ENCODE data around the gene CCBE1.

Gene CCBE1

DNA sequence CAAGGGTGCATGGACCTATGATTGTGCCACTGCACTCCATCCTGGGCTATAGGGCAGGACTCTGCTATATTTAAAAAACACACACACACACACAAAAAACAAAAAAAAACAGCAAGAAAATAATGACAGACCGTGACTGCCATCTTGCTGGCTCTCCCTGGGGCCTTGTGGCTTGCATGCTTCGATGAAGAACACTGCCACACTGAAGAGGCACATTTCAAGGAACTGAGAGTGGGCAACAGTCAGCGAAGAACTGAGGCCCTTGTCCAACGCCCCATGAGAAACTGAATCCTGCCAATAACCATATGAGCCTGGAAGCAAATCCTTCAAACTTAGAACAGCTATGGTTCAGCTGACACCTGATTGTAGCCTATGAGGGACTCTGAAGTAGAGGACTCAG is 158.1 kb downstream of the CCBE1 start:
- TF ChIP-seq TAF1 (IDR thresholded peaks at IDR 0.05; ENCODE audit: low read depth) (no peak), TCF12 (IDR thresholded peaks at IDR 0.05; ENCODE audit: low read depth) (no peak), FOXM1 (IDR thresholded peaks at IDR 0.05; ENCODE audit: borderline replicate concordance, low read depth) (no peak), CREB1 (IDR thresholded peaks at IDR 0.05; ENCODE audit: low read depth) (no peak), EGR1 (IDR thresholded peaks at IDR 0.05) (no peak), EP300 (IDR thresholded peaks at IDR 0.05; ENCODE audit: borderline replicate concordance) (no peak), RAD21 (IDR thresholded peaks at IDR 0.05; ENCODE audit: low read depth) (no peak), YY1 (IDR thresholded peaks at IDR 0.05; ENCODE audit: low read depth) (no peak), NFIC (IDR thresholded peaks at IDR 0.05) (no peak), TEAD4 (IDR thresholded peaks at IDR 0.05) (no peak), ZBTB7A (IDR thresholded peaks at IDR 0.05; ENCODE audit: low read depth) (no peak), CEBPB (IDR thresholded peaks at IDR 0.05) (no peak)
- TF ChIP-seq, protein P1, sequence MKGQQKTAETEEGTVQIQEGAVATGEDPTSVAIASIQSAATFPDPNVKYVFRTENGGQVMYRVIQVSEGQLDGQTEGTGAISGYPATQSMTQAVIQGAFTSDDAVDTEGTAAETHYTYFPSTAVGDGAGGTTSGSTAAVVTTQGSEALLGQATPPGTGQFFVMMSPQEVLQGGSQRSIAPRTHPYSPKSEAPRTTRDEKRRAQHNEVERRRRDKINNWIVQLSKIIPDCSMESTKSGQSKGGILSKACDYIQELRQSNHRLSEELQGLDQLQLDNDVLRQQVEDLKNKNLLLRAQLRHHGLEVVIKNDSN (IDR thresholded peaks at IDR 0.05) = no peak
- TF ChIP-seq, protein P2, sequence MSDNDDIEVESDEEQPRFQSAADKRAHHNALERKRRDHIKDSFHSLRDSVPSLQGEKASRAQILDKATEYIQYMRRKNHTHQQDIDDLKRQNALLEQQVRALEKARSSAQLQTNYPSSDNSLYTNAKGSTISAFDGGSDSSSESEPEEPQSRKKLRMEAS (IDR thresholded peaks at IDR 0.05) = no peak
- TF ChIP-seq, protein P3, sequence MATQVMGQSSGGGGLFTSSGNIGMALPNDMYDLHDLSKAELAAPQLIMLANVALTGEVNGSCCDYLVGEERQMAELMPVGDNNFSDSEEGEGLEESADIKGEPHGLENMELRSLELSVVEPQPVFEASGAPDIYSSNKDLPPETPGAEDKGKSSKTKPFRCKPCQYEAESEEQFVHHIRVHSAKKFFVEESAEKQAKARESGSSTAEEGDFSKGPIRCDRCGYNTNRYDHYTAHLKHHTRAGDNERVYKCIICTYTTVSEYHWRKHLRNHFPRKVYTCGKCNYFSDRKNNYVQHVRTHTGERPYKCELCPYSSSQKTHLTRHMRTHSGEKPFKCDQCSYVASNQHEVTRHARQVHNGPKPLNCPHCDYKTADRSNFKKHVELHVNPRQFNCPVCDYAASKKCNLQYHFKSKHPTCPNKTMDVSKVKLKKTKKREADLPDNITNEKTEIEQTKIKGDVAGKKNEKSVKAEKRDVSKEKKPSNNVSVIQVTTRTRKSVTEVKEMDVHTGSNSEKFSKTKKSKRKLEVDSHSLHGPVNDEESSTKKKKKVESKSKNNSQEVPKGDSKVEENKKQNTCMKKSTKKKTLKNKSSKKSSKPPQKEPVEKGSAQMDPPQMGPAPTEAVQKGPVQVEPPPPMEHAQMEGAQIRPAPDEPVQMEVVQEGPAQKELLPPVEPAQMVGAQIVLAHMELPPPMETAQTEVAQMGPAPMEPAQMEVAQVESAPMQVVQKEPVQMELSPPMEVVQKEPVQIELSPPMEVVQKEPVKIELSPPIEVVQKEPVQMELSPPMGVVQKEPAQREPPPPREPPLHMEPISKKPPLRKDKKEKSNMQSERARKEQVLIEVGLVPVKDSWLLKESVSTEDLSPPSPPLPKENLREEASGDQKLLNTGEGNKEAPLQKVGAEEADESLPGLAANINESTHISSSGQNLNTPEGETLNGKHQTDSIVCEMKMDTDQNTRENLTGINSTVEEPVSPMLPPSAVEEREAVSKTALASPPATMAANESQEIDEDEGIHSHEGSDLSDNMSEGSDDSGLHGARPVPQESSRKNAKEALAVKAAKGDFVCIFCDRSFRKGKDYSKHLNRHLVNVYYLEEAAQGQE (IDR thresholded peaks at IDR 0.05; ENCODE audit: low read depth) = no peak

DNA sequence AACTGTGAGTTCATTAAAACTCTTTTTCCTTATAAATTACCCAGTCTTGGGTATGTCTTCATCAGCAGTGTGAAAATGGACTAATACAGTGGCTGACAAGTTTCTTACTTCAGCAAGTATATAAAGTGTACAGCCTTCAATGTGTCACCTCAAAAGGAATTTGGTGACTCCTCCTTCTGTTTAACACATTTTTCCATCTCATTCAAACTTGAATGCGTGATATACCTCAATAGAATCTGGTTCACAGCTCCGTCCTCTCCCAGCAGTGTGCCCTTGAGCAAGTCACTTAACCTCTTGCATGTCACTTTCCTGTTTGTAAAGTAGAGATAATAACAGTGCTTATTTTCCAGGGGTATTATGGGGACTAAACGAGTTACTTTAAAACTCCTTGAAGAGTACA is 159.6 kb downstream of the CCBE1 start:
- no peak for TF ChIP-seq TAF1 (IDR thresholded peaks at IDR 0.05; ENCODE audit: low read depth)

DNA sequence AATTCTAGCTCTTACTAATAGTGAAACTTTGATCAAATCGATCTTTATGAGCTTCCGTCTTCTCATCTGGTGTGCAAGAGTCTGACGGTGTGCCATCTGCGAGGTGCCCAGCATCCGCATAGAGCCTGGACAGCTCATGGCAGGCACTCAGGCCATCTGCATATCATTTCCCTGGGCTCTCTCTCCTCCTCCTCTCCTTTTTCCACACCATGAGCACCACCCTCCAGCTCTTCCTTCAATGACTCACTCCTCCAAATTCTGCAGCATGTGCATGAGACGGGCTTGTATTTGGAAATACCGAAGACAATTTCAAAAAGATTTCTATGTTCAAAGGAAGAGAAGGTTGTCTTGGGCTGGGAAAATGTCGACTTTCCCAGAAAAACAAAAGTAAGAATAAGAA is 161.1 kb downstream of the CCBE1 start:
- TF ChIP-seq RAD21 (IDR thresholded peaks at IDR 0.05; ENCODE audit: low read depth) (no peak), ZBTB7A (IDR thresholded peaks at IDR 0.05; ENCODE audit: low read depth) (no peak), TAF1 (IDR thresholded peaks at IDR 0.05; ENCODE audit: low read depth) (no peak), EGR1 (IDR thresholded peaks at IDR 0.05) (no peak), CREB1 (IDR thresholded peaks at IDR 0.05; ENCODE audit: low read depth) (no peak), NFIC (IDR thresholded peaks at IDR 0.05) (no peak), YY1 (IDR thresholded peaks at IDR 0.05; ENCODE audit: low read depth) (no peak), EP300 (IDR thresholded peaks at IDR 0.05; ENCODE audit: borderline replicate concordance) (no peak), CEBPB (IDR thresholded peaks at IDR 0.05) (no peak), TEAD4 (IDR thresholded peaks at IDR 0.05) (no peak)
- TF ChIP-seq, protein P3 (IDR thresholded peaks at IDR 0.05; ENCODE audit: low read depth) = no peak

DNA sequence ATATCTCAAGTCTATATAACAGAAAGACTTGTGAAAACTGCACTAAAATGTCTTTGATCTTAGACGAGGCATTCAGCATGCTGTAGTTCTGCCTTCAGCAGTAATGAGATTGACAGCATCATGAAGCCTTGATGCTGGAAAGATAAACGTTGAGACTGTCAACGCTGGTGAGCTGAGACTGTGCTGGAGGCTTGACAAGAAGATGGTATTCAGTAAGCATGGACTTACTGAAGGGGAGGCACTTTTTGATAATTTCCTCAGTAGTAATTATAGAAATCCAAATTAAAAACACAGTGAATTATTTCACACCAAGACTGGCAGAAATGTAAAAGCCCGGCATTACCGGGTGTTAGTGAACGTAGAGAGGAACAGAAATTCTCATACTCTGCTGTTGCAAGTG is 162.2 kb downstream of the CCBE1 start:
- no peak for TF ChIP-seq RAD21 (IDR thresholded peaks at IDR 0.05; ENCODE audit: low read depth)
- TF ChIP-seq, protein P1 (IDR thresholded peaks at IDR 0.05) = no peak
- no peak for TF ChIP-seq FOXM1 (IDR thresholded peaks at IDR 0.05; ENCODE audit: borderline replicate concordance, low read depth)
- TF ChIP-seq EGR1 (IDR thresholded peaks at IDR 0.05) = no peak
- TF ChIP-seq CEBPB (IDR thresholded peaks at IDR 0.05) = no peak
- no peak for TF ChIP-seq EP300 (IDR thresholded peaks at IDR 0.05; ENCODE audit: borderline replicate concordance)
- TF ChIP-seq TEAD4 (IDR thresholded peaks at IDR 0.05) = no peak

DNA sequence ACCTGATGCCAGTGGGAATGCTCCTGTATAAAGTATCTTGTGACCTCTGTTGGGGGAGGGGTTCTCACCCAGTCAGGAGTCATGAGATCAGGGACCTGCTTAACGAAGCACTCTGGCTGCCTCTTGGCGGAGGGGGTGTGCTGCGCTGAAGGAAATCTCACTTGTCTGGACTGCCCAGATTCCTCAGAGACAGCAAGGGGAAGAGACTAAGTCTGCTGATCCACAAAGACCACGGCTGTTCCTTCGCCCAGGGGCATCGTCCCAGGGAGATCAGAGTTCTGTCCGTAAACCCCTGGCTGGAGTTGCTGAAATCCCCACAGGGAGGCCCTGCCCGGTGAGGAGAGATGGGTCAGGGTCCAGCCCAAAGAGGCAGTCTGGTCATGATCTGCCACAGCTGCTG is 168.4 kb downstream of the CCBE1 start:
- TF ChIP-seq NFIC (IDR thresholded peaks at IDR 0.05) (no peak), ZBTB7A (IDR thresholded peaks at IDR 0.05; ENCODE audit: low read depth) (no peak)

DNA sequence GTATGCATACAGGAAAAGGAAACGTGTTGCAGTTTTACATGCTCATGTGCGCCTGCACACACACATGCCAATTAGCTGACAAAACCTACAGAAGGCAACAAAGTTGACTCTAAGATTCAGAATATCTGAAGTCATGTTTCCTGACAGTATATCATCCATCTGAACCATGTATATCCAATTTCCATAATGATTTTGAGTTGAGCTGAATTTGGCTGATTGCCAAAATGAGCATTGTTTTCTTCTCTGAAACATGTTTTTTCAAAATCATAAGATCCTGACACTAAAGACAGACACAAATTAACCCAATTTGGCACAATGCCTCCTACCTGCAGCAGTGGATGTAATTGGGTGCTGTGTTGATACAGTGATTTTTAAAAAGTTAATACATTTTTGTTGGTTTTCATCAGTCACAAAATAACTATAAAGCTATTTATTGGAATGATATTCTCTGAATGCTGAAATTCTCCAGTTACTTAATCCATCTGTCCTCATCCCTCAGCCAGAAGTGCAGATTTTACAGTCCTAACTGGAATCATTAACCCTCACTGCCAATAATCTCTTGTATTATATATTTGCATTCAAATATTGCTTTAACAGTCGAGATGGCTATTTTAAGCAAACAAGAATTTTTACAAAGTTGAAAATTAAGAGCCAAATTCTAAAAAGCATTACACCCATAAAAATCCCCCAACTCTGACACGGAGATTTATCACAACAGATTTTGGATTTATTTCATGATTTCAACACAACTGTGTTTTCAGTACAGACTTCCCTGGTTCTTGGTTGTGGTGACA is 176.5 kb downstream of the CCBE1 start:
- TF ChIP-seq NFIC (IDR thresholded peaks at IDR 0.05) (peak; percentile 42), CREB1 (IDR thresholded peaks at IDR 0.05; ENCODE audit: low read depth) (no peak), TCF12 (IDR thresholded peaks at IDR 0.05; ENCODE audit: low read depth) (no peak)

DNA sequence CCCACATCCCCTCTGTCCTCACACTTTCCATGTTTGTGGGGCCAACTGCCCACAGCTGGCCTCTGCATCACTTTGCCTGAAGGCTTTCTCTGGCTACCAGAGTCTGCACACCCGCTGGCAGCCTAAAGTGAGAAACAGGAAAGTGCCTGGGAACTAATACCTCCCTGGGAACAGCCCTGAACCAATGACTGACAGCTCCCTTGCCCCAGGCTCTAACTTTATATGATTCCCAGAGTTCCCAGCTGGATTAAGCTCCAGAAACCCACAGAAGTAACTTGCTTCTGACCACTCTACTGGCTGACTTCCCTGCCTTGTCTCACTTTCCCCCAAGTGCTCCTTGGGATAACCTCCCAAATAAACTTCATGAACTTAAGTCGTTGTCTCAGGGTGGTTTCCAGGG is 178.5 kb downstream of the CCBE1 start:
- no peak for TF ChIP-seq ZBTB7A (IDR thresholded peaks at IDR 0.05; ENCODE audit: low read depth)
- no peak for TF ChIP-seq YY1 (IDR thresholded peaks at IDR 0.05; ENCODE audit: low read depth)
- TF ChIP-seq FOXM1 (IDR thresholded peaks at IDR 0.05; ENCODE audit: borderline replicate concordance, low read depth) = no peak
- no peak for TF ChIP-seq NFIC (IDR thresholded peaks at IDR 0.05)
- TF ChIP-seq, protein P2 (IDR thresholded peaks at IDR 0.05) = no peak
- no peak for TF ChIP-seq CREB1 (IDR thresholded peaks at IDR 0.05; ENCODE audit: low read depth)
- TF ChIP-seq TEAD4 (IDR thresholded peaks at IDR 0.05) = no peak
- TF ChIP-seq EP300 (IDR thresholded peaks at IDR 0.05; ENCODE audit: borderline replicate concordance) = no peak
- no peak for TF ChIP-seq RAD21 (IDR thresholded peaks at IDR 0.05; ENCODE audit: low read depth)
- TF ChIP-seq, protein P1 (IDR thresholded peaks at IDR 0.05) = no peak
- TF ChIP-seq TCF12 (IDR thresholded peaks at IDR 0.05; ENCODE audit: low read depth) = no peak
- TF ChIP-seq, protein P3 (IDR thresholded peaks at IDR 0.05; ENCODE audit: low read depth) = no peak

Measured in Ishikawa (cell line).